IMR-90 (cell line): ENCODE data around the gene GPR15.

Experiments used
- CEBPB ChIP-seq: IDR thresholded peaks from 2 replicates; pipeline ENCODE4 v1.6.1; 2012; ENCODE audit warnings: low read depth, low read length, improper control_type of control experiment
- CHD1 ChIP-seq: IDR thresholded peaks from 2 replicates; pipeline ENCODE4 v1.6.1; 2012; ENCODE audit warnings: low read depth, low read length, improper control_type of control experiment
- MAFK ChIP-seq: IDR thresholded peaks from 2 replicates; pipeline ENCODE4 v1.6.1; 2012; ENCODE audit warnings: low read depth, low read length, improper control_type of control experiment
- MAZ ChIP-seq: IDR thresholded peaks from 2 replicates; pipeline ENCODE4 v1.6.1; 2012; ENCODE audit warnings: low read depth, mild to moderate bottlenecking, low read length, improper control_type of control experiment, moderate library complexity, borderline replicate concordance
- MXI1 ChIP-seq: IDR thresholded peaks from 2 replicates; pipeline ENCODE4 v1.6.1; 2012; ENCODE audit warnings: low read depth, mild to moderate bottlenecking, low read length, moderate library complexity, borderline replicate concordance
- NFE2L2 ChIP-seq: fragments of 150-350 bp; IDR thresholded peaks from 2 replicates; pipeline ENCODE4 v1.6.1; 2016; ENCODE audit warnings: low read depth, mild to moderate bottlenecking, low read length
- POLR2A ChIP-seq: IDR thresholded peaks from 2 replicates; pipeline ENCODE4 v1.6.1; 2012; ENCODE audit warnings: mild to moderate bottlenecking, low read depth, low read length
- RCOR1 ChIP-seq: IDR thresholded peaks from 2 replicates; pipeline ENCODE4 v1.6.1; 2012; ENCODE audit warnings: mild to moderate bottlenecking, low read length, improper control_type of control experiment; ENCODE audit not compliant: insufficient replicate concordance
- SMC3 ChIP-seq: fragments of 150-350 bp; IDR thresholded peaks from 2 replicates; pipeline ENCODE4 v1.6.1; 2016; ENCODE audit warnings: low read depth, mild to moderate bottlenecking, antibody characterized with exemption, low read length, moderate library complexity
- TF ChIP-seq, protein P1 (sequence below): fragments of 150-350 bp; IDR thresholded peaks from 2 replicates; pipeline ENCODE4 v1.6.1; 2017; ENCODE audit warnings: mild to moderate bottlenecking, antibody characterized with exemption, low read length, low read depth
- TF ChIP-seq, protein P2 (sequence below): conservative IDR thresholded peaks from 2 replicates; pipeline ENCODE4 v1.5.1; 2012; ENCODE audit warnings: mild to moderate bottlenecking, low read depth, low read length, improper control_type of control experiment
- TF ChIP-seq, protein P3 (sequence below): fragments of 150-350 bp; IDR thresholded peaks from 2 replicates; pipeline ENCODE4 v1.6.1; 2016; ENCODE audit warnings: low read depth, mild to moderate bottlenecking, low read length, moderate library complexity, borderline replicate concordance

DNA sequence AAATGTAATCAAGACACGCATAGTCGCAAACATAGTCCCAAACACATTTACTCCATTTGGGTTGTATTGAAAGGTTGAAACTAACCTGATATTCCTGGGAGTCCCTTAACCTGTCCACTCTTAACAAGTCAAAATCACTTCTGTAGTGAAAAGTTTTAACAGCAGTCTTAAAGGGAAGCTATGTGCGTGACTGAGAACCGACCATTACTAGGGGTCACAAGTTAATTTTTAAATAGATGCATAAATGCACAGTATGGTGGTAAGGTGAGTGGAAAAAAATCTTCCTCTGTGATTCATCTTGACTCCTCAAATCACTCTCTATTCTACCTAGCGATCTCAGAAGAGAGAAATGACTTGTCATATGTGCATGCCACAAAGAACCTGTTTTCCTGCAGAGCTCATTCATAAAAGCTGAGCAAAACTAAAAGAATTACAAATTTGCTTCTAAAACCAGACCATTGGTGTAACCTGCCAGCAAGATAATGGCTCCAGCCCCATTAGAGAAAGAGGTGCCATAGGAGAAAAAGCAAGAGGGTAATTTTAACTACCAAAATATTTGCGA lies 4.8 kb downstream of the GPR15 start:
- TF ChIP-seq, protein P1, sequence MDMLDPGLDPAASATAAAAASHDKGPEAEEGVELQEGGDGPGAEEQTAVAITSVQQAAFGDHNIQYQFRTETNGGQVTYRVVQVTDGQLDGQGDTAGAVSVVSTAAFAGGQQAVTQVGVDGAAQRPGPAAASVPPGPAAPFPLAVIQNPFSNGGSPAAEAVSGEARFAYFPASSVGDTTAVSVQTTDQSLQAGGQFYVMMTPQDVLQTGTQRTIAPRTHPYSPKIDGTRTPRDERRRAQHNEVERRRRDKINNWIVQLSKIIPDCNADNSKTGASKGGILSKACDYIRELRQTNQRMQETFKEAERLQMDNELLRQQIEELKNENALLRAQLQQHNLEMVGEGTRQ = no peak
- TF ChIP-seq, protein P2, sequence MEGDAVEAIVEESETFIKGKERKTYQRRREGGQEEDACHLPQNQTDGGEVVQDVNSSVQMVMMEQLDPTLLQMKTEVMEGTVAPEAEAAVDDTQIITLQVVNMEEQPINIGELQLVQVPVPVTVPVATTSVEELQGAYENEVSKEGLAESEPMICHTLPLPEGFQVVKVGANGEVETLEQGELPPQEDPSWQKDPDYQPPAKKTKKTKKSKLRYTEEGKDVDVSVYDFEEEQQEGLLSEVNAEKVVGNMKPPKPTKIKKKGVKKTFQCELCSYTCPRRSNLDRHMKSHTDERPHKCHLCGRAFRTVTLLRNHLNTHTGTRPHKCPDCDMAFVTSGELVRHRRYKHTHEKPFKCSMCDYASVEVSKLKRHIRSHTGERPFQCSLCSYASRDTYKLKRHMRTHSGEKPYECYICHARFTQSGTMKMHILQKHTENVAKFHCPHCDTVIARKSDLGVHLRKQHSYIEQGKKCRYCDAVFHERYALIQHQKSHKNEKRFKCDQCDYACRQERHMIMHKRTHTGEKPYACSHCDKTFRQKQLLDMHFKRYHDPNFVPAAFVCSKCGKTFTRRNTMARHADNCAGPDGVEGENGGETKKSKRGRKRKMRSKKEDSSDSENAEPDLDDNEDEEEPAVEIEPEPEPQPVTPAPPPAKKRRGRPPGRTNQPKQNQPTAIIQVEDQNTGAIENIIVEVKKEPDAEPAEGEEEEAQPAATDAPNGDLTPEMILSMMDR = no peak
- TF ChIP-seq MAZ (no peak), MXI1 (no peak), POLR2A (no peak), SMC3 (no peak), RCOR1 (no peak), NFE2L2 (no peak), CEBPB (no peak), CHD1 (no peak), MAFK (no peak)
- TF ChIP-seq, protein P3, sequence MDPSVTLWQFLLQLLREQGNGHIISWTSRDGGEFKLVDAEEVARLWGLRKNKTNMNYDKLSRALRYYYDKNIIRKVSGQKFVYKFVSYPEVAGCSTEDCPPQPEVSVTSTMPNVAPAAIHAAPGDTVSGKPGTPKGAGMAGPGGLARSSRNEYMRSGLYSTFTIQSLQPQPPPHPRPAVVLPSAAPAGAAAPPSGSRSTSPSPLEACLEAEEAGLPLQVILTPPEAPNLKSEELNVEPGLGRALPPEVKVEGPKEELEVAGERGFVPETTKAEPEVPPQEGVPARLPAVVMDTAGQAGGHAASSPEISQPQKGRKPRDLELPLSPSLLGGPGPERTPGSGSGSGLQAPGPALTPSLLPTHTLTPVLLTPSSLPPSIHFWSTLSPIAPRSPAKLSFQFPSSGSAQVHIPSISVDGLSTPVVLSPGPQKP = no peak
